GM19438 (cell line): ENCODE measurements around the gene BNIP5.

Experiments used
- ATAC-seq: cut with Tn5 transposase; IDR thresholded peaks from one replicate; pipeline ENCODE4 v1.9.1; 2021; ENCODE audit warnings: low read depth; ENCODE audit not compliant: unreplicated experiment

Gene BNIP5

DNA sequence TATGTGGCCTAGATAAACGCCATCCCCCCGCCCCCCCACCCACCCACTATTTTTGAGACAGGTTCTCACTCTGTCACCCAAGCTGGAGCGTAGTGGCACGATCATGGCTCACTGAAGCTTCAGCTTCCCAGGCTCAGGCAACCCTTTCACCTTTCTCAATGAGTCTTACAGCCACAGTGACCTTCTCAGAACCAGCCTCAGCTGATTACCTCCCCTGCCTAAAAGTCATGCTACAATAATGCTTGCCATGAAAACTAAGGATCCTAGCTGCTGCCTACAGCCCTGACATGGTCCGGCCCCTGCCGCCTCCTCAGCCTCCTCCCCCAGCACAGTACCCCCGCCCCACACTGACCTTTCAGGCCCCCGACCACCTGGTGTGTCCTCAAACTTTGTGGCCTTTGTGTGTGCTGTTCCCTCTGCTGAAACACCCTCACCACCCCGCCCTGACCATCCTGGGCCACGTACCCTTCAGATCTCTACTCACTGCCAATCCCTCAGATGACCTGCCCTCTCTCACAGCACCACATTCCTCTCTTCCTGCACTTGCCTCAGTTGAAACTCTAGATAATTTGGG is 35.5 kb downstream of the BNIP5 start:
- no peak for ATAC-seq

GRCh38 chr6:36298027-36298426 is 38.7 kb downstream of the BNIP5 start:
- ATAC-seq: no peak

DNA sequence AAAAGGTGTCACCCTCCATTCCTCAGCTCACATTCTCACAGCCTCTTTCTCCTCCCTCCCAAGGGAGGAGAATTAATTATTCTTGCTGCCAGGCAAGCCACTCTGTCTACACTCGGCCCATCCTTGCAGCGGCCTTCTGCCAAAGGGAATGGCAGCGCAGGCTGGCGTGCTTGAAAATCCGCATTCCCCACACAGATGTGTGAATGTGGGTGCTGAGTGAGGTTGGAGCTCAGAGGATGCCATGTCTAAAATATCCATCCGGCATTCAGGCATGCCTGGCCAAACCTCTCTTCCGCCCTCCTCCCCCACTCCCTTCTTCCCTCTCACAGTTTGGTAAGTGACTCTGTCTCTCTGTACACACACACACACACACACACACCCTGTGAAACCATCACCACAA is 39.2 kb downstream of the BNIP5 start:
- no peak for ATAC-seq

GRCh38 chr6:36297051-36297450 is 39.6 kb downstream of the BNIP5 start:
- ATAC-seq: no peak

DNA sequence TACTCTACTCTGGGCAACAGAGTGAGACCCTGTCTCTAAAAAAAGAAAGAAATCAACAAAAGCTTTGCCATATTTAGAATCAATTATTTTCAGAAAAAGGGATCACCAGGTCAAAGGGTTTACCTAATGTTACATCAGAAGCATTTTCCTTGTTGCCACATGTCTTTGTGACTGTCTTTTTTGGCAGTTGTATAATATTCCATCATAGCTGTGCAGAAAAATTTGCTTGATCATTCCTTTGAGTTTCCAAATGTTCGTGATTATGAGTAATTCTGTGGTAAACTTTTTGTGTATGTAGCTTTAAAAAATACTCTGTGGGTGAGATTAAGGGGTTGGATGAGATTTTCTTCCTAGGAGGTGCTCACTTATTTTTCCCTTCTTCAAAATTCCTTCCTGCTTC is 40.4 kb downstream of the BNIP5 start:
- no peak for ATAC-seq

DNA sequence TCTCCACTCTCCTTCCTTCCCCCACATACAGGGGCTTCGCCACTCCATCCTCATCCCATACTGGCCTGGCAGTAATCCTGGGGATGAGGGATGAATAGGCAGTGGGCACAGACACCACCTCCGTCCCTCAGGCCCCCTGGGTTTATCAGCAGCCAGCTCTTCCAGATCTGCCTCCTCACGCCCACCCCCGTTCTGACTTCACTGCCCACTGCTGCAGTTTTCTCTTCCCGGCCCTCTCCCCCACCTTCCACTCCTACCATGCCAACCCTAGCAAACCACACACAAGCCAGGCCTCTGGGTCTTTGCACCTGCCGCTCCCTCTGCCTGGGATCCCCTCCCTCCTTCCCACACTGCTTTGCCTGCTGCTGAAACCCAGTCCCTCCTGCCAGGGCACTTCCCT is 44.5 kb downstream of the BNIP5 start:
- no peak for ATAC-seq

DNA sequence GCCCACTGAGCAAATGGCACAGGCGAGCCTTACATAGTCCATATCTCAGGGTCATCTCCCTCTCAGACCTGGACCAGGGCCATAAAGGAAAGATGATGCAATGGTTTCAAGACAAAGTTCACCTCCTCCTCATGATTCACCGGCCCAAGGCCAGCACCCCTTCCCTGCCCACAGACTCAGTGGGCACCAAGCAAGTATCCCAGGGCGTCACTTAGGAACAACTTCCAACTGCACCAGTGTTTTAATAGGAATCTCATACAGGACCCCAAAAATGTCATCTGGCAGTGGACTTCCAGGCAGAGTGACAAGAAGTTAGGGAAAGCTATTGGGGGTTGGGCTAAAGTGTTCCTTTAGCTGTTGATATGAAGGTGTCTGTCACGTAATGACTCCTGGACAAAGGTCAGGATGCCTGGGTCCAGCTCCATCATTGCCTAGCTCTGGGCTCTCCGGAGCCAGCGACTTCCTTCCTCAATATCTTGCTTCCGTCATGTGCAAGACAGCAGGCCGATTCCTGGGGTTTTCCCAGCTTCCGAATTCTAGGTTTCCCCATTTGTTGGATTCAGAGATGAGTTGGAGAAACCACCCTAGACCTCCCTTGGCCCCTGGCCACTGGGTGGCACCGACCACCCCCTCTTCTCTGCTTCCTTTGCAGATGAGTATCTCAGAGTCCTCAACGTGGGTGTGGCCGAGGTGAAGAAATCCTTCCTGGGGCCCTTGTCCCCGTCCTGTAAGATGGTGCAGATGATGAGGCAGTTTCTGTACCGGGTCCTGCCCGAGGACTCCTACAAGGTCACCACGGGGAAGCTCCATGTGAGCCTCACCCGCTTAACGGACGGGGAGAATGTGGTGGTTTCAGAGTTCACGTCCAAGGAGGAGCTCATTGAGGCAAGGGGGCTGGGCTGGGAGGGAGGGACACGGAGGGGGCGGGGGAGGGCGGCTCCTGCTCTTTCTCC is 45.7 kb downstream of the BNIP5 start:
- ATAC-seq: no peak

DNA sequence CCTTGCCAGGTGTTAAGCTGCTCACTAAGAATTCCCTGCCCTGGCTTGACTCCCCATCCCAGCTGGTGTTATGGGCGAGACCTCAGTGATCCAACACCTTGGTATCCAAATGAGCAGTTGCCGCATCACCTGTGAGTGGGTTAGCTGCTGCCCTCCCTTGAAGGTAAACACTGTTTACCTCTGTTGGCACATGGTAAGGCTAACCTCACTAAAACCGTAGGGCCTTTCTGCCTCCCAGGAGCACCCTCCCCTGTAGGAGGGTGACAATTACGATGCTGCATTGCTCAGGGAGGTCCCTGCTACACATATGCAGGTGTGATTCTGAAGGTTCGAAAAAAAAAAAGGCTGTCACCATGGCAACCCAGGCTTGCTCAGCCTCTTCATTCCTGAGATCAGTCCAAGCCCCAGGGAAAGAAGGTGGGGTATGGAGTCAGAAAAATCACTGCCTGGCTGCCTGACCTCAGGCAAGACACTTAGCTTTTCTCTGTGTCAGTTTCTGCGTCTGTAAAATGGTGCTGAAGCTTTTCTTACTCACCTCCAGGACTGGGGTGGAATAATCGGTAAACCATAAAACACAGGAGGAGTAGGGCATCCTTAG is 47.3 kb downstream of the BNIP5 start:
- no peak for ATAC-seq

DNA sequence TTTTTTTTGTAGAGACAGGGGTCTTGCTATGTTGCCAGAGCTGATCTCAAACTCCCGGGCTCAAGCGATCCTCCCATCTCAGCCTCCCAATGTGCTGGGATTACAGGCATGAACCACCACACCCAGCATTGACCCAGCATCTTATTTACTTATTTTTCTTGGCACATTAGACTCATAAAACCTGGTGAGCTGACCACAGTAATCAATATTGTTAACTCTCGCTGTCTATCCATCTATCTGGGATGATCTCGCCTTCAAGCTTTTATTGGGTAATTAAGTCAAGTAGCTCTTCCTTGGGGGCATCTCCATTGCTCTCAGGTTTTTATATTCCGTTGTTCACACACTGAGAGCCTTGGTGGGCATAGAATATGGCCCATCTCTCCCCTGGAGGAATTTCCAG is 49.8 kb downstream of the BNIP5 start:
- no peak for ATAC-seq

DNA sequence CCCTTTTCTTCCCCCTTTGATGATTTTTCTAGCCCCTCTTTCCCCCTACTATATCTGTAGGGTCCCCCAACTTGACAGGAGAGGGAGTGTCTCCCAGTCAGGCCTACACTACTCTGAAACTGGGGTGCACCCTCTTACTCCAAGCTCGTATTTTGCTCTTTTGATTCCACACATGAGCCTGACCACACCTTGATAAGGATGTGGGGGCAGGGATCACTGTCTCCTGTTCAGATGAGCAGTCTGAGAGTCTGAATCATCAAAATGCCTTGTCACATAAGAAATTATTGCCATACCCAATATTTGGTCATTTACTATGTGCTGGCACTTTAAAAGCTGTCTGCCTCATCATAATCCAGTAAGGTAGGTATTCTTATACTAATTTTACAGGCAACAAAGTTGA is 50.9 kb downstream of the BNIP5 start:
- ATAC-seq: no peak

GRCh38 chr6:36285187-36285671 is 51.5 kb downstream of the BNIP5 start:
- ATAC-seq: no peak

DNA sequence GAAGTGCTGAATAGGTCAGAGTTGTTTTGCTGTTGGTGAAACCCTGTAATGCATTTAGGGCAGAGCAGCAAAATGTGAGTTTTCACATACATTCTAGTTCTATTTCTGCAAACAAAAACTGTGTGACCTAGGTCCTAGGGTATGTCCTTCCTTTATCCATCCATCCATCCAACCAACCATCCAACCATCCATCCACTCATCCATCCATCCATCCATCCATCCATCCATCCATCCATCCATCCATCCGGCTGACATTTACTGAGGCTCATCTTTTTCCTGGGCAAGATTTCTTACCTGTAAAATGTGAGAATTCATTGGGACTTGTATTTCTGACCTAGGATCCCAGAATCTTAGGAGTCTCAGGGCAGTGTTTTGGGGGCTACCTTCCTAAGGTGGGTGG is 52.3 kb downstream of the BNIP5 start:
- no peak for ATAC-seq

DNA sequence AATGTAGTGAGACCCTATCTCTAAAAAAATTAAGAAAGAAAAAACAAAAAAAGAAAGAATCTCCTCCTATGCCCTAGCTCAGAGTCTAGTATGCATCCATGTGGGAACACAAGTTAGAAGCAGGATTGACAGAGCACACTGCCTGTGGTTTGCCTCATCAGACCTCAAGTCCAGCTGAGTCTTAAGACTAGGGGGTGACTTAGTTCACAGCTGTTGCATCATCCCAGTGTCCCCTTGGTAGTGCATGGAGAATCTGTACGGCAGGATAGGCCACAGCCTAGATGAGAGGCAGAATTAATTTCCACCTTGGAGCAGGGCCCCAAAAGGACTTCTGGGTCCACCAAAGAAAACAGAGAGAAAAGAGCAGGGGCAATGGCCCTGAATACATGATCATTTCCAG is 53.1 kb downstream of the BNIP5 start:
- ATAC-seq: no peak

GRCh38 chr6:36280983-36281382 is 55.7 kb downstream of the BNIP5 start:
- no peak for ATAC-seq

- no peak for ATAC-seq
Observed at GRCh38 chr6:36280467-36280866, 56.2 kb downstream of the BNIP5 start.

DNA sequence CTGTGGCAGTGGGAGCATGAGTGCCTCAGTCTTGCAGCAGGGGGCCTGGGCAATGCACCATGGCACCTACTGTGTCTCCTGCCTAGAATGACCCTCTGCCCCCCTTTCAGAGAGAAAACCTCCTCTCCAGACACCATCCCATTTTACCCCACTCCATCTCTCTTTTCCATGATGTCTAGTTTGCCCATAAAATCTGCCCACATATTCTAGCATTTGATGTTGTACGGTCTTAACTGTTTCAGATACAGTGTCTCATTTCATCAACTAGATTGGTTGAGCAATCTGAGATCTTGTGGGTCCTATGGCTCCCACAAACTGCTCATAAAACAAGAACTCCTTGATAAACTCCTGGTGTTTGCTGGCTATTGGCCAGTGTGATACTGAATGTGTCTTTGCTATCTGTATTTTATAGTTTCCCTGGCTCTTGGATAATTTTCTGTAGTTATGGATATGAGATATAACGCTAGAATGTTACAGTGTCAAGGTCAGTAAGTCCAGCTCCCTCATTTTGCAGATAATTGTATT is 58.7 kb downstream of the BNIP5 start:
- no peak for ATAC-seq

GRCh38 chr6:36276581-36277536 is 59.8 kb downstream of the BNIP5 start:
- ATAC-seq: no peak

DNA sequence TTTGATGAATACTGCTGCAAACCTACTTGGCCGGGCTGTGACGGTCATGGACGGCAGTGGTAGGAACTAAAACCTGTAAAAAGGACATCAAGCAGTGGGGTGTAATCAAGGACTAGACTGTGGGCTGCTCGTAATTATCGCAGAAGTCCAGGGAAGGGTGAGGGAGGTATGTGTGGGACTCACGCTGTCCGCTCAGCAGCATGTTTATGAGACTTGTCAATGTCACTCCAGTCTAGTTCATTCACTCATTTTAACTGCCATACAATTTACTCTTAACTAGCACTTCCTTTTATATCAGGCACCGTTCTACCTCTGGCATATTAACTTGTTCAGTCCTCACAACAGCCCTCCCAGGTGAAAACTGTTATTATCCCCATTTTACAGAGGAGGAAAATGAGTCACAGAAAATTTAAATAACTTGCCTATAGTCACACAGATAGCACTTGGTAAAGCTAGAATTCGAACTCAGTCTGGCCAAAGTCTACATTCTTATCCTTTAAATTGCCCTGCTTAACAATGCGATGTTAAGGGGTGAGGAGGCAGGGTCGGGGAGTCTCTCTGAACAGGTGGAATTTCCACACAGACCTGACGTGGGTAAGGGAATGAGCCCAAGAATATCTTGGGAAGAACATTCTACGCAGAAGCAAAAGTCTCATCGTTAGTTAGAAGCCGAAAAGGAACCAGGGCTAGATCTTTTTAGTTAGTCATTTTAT is 62.7 kb downstream of the BNIP5 start:
- no peak for ATAC-seq

GRCh38 chr6:36273067-36273466 is 63.6 kb downstream of the BNIP5 start:
- ATAC-seq: no peak

DNA sequence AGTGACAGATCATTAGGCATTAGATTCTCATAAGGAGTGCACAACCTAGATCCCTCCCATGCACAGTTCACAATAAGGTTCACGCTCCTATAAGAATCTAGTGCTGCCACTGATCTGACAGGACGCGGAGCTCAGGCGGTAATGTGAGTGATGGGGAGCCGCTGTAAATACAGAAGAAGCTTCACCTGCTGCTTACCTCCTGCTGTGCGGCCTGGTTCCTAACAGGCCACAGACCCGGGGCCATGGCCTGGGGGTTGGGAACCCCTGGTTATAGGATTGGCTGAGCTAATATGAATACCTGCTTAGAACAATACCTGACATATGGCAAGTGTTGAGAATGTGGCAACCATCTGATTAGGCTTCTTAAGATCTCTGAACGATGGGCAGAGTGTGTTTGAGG is 64.5 kb downstream of the BNIP5 start:
- ATAC-seq: no peak
